GM10266 (cell line): ENCODE results near the gene VIPR2.

Experiments used
- DNase-seq: peaks from one replicate; pipeline ENCODE4 v3.0.0; 2012; ENCODE audit errors: extremely low spot score
- CTCF ChIP-seq: IDR thresholded peaks from 2 replicates; pipeline ENCODE4 v1.5.1; 2012; ENCODE audit warnings: mild to moderate bottlenecking, low read depth; ENCODE audit not compliant: control insufficient read depth, insufficient read depth; ENCODE audit errors: missing control alignments

VIPR2 gene

GRCh38 chr7:159112136-159113011, 32.3 kb downstream of the VIPR2 start:
- TF ChIP-seq CTCF: no peak
- no peak for DNase-seq

- no peak for TF ChIP-seq CTCF
- DNase-seq: no peak
Observed at GRCh38 chr7:159109653-159110035, 35.0 kb downstream of the VIPR2 start.

- TF ChIP-seq CTCF: no peak
- DNase-seq: no peak
Observed at GRCh38 chr7:159108941-159109652, 35.6 kb downstream of the VIPR2 start.

GRCh38 chr7:159108491-159108890, 36.2 kb downstream of the VIPR2 start:
- DNase-seq: no peak
- no peak for TF ChIP-seq CTCF

GRCh38 chr7:159107161-159107892, 37.3 kb downstream of the VIPR2 start:
- no peak for TF ChIP-seq CTCF
- DNase-seq: no peak

GRCh38 chr7:159105832-159106811, 38.5 kb downstream of the VIPR2 start:
- TF ChIP-seq CTCF: no peak
- no peak for DNase-seq
